Kidney tubule cell (primary cell): Measurements from ENCODE around the gene ASAP2.
A peak's percentile ranks its signal among the peaks of the same experiment; 100 is the strongest.

ENCODE experiments used
- DNase-seq: peaks from one replicate; pipeline ENCODE4 v3.0.0-alpha.2; 2018; ENCODE audit warnings: low spot score

ASAP2 gene

DNA sequence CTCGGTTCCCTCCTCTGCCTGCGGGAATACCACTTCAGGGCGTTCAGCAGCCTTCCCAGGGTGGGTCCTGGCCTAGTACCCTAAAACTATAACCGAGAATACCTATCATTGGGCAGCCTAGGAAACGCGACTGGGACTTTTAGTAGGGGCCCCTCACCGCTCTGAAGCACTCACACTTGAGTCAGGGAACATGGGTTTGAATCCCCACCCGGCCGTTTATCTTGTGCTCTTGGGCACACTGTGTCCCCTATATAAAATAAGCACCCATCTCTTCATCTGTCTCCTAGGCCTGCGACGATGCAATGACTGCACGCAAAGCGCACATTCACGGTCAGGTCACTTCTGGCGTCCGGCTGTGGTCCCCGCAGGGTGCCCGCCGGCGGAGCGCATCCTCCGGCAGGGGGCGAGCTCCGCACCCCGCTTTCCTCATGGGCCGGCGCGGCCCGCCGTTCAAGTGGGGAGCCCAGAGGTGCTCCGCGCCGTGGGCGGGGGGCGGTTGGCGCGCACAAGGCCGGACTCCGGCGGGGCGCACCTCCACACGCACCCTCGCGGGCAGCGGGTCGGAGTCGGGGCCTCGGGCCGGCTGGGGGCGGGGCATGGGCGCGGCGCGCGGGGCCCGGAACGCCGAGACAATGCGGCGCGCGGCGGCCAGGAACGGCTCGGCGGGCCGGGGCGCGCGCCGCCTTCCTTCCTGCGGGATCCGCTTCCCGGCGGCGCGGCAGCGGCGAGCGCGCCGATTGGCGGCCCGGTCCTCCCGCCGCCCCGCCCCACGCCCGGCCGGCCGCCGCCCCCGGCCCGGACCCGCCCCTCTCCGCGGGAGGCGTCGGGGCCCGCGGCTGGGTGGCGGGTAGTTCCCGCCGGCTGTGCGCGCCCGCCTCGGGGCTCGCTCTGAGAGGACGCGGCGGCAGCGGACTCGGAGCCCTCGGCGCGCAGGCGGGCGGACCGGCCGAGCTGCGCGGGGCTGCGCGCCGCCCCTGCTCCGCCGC, at the start of gene ASAP2:
TSS of gene ASAP2 (plus strand) at position 850 of the 986 bp plus-strand sequence. CDS start 293 bp downstream, outside the sequence.
- DNase-seq, result peak; percentile 81

DNA sequence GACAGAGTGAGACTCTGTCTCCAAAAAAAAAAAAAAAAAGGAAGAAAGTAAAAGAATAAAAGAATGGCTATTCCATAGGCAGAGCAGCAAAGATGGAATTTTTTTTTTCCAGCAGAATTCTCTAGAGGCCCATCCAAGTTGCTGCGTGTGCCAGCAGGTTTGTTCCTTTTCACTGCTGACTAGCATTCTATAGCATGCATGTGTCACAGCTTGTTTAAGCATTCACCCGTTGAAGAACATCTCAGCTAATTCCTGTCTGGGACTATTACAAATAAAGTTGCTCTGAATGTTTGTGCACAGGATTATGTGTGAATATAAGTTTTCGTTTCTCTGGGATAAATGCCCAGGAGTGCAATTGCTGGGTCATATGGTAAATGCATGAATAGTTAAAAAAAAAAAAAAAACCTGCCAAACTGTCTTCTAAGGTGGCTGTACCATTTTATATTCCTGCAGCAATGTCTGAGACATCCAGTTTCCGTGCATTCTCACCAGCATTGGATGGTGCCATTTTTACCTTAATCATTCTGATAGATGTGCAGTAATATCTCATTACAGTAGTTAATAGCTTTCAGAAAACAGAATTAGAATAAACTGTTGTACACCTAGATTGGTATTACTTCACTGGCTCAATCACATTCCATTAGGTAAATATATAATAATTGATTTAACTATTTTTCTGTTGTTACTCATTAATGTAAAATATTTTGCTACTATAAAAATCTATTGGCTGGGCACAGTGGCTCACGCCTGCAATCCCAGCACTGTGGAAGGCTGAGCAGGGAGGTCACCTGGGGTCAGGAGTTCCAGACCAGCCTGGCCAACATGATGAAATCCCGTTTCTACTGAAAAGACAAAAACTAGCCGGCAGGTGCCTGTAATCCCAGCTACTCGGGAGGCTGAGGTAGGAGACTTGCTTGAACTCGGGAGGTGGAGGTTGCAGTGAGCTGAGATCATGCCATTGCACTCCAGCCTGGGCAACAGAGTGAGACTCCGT, 47.5 kb upstream of the ASAP2 start:
- no peak for DNase-seq

DNA sequence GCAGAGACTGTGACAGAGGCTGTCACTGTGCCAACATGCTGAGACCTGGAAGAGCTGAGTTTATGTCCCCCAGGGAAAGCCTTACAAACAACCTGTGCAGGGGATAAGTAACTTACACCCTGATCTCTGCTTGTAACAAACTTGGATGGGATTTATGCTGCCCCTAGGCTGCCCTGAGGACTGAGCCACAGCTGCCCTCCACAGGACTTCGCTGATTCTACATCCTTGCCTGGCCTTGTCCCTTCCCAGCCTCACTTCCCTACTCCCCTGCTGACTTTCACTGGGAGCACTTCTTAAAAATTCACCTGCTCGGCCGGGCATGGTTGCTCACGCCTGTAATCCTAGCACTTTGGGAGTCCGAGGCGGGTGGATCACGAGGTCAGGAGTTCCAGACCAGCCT, 45.9 kb upstream of the ASAP2 start:
- DNase-seq, result no peak

DNA sequence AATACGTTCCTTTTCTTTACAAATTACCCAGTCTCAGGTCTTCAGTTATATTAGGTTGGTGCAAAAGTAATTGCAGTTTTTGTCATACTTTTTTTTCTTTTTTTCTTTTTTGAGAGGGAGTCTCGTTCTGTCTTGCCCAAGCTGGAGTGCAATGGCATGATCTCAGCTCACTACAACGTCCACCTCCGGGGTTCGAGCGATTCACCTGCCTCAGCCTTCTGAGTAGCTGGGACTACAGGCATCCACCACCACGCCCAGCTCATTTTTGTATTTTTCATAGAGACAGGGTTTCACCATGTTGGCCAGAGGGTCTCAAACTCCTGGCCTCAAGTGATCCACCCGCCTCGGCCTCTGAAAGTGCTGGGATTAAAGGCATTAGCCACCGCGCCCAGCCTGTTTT, 43.8 kb upstream of the ASAP2 start:
- no peak for DNase-seq

DNA sequence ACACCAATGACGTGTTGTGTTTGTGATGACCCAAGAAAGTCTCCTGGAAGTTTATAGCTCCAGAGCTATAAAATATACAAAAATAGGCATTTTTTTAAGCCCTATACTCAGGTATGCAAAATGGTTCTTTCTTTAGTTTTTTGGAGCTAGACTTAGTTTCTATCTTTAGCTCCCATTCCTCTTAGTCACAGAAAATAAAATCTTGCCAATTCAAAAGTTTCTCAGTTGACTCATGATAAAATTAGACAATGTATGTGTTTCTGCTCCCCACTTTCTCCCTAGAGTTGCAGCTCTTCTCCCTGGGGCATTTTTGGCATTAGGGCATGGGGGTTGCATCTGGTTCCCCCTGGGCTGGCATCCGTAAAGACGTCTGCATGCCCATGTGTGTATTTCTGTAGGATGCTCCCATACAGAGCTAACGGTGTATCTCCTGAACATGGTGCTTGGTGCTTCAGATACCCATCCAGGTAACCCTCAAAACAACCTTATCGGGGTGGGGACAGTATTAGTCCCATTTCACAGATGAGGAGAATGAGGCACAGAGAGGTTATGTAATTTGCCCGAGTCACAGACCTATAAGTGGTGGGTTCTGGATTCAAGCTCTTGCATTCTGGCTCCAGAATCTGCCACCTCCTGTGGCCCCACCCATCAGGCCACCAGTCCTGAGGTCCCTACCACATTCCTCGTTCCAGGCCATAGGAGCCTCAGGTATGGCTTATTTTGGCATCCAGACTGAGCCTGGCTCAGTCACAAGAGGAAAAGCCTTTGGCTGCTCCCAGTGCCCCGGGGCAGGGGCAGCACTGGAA, 43.1 kb upstream of the ASAP2 start:
- peak; percentile 76 for DNase-seq

DNA sequence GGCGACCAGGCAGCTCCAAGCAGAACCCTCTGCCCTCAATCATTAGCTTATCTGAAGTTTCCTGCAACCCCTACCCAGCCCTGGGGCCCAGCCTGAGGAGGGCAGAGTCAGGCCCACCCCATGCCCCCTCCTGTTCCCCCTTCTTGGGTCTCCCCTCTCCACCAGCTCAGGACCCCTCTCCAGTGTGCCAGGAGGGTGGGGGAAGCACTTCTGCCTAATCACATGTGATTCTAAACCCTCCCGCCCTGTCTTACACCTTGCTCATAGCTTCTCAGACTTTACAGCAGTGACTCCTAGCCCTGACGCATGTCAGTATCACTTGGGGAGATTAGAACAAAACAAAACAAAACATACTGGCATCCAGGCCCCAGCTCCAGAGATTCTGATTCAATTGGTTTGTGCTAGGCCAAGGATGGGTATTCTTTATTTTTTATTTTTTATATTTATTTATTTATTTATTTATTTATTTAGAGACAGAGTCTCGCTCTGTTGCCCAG, 42.5 kb upstream of the ASAP2 start:
- peak; percentile 68 for DNase-seq

DNA sequence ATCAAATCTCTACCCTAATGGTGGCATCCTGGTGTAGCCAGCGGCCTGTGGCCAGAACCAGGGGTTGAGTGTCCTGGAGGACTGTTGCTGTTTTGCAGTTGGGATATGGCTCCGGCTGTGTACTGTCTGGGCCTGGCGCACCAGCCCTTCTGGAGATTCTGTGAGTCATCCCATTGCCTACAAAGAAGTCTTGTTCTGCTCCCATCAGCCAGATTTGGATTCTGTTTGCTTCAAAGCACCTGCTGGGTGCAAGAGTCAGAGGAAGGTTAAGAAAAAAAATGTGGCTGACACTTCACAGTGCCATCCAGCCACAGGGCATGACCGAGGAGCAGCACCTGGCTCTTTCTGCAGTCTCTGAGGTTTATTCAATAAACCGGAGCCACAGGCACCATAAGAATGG, 41.0 kb upstream of the ASAP2 start:
- DNase-seq, result peak; percentile 70

DNA sequence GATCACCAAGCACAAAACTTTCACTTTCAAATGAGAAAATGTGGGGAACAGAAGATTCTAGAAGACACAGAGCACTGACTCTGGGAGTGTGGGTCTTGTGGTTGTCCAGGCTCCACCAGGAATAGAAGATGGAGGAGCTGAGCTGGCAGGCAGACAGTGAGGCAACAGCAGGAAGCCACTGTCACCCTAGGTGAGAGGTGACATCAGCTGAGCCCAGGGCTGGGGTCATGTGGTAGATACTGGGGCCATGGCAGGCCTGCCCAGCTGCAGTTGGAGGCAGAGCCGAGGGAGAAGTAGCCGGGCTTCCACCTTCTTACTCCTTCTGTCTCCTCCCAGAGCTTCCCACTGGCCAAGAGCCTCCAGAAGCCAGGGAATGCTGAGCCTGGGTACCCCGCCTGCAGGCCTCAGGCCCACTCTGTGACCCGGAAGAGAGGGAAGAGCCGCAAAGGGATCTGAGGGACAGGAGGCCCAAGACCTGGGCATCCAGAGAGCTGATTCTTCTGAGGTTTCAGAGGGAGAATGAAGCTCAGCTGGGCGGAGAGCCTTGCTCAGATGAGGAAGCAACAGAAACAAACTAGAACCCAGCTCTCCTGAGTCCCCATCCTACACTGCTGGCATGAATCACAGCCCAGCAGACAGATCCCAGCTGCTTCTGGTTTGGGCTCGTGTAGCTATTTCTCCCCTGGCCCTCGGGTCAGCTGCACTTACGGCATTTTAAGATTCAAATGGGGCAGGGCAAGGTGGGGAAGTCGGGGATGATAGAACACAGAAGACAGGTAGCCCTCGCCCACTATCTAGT, 39.8 kb upstream of the ASAP2 start:
- DNase-seq, result no peak

DNA sequence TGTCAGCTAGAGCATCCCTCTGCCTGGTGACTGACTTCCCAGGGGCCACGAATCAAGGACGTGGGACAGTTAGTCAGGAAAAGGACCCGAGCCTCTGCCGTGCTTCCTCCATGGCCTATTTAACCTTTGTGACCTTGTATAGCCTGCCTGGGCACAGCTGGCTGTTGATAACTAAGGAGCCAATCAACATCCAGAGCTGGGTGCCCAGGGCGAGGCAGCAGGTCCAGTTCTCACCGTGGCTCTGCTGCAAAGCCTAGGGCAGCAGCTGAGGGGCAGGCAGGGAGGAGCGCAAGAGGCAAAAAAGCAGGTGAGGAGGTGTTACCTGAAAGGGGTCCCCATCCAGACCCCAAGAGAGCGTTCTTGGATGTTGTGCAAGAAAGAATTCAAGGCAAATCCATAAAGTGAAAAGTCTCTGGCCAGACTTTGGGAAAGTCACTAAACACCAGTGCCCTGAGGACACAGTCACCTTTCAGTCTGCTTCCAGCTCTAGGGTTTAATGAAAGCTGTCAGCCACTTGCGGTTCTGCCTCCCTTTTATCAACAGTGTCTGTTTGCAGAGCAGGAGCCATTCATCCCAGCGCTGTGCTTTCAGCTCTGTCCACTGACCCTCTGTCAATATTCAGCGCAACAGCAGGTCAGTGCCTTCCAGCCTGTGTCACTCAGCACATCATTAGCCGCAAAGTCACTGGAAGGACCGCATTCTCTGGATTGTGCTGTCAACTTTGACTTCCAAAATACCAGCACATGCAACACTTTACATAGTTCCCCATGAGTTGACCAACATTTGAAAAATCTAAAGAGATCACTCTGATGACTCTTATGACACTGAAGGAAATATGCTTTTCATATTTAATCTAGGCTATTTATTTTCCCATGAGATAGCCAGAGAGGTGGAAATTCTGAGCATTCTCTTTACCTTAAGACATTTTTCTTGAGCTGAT, 38.6 kb upstream of the ASAP2 start:
- DNase-seq, result no peak

DNA sequence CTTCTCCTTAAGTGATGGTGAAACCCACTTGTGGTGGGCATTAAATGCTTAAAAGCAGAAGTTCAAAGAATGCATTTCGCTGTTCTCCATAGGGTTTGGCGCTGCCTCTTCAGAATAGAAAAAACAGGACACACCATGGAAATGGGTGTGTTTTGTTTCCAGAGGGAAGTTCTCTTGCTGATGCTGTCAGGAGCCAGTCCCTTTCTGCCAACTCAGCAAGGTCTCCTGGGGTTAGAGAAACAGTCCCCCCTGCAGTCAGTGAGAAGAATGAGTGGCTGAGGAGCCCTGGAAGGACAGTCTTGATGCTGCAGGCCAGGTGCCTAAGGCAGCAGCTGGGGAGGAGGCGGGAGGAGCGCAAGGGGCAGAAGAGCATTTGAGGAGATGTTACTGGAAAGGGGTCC, 37.8 kb upstream of the ASAP2 start:
- no peak for DNase-seq

DNA sequence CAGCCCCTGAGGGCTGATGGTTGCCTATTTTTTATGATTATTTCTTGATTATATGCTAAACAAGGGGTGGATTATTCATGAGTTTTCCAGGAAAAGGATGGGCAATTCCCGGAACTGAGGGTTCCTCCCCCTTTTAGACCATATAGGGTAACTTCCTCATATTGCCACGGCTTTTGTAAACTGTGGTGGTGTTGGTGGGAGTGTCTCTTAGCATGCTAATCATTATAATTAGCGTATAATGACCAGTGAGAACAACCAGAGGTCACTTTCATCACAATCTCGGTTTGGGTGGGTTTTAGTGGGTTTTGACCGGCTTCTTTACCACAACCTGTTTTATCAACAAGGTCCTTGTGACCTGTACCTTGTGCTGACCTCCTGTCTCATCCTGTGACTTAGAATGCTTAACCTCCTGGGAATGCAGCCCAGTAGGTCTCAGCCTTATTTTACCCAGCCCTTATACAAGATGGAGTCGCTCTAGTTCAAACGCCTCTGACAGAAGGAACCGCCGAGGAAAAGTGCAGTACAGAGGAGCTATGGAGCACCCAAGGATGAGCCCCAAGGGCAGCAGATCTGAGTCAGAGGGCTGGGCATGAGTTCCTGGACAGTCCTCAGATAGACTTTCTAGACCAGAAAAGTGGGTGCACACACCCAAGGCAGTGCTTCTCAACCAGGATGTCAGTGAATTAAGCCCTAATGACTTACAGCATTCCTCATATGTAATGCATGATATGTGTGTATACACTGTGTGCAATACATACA, 37.1 kb upstream of the ASAP2 start:
- no peak for DNase-seq

DNA sequence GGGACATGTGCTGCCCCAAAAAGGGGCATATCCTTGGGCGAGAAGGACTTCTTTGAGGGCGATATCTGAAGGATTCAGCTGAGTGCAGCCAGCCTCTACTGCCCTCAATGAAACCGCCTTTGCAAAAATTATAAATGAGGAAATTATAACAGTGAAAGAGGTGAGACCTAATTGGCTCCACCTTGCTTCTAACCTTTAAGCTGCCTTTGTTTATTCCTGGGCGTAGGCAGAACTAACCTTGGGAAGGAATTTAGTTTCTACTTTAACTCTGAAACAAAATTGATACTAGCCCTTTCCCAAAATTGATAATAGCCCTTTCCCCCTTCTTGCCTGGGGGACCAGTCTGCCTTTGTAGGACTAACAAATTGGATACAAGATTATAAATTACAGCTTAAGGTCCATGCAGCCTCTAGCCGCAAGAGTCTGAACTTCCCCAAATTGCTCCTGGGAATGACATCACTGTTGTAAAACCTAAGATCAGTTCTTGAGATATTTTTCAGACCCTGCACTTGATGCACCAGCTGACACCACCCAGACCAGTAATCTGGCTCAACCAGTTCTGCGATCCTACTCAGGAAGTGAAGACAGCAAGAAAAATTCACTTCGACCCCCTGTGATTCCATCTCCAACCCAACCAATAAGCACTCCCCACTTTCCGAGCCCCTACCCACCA, 36.0 kb upstream of the ASAP2 start:
- peak; percentile 47 for DNase-seq

DNA sequence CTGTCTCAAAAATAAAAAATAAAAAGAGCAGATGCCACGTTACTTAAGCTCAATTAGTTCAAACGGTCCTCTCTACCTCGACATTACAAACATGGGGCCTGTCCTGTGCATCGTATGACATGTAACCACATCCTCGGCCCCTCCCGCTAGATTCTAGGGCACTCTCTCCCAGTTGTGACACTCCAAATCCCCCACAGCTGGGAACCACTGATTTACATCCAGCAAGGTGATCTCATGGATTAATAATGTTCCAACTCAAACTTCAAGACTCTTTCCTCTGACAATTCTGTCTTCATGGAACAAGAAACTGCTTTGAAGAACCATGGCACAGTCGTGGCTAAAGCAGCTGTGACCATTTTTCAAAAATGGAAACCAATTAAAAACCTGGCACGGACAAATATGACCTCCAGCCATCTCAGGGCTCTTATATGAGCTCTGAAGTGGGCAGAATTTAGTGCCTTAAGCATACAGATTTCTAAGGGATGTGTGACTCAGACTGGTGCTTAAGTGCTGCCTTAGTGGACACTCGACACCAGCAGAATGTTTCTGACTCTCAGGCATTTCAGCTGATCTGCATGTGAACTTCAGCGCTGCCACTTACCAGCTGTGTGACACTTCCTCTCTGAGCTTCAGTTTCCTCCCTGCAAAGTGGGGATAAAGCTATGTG, 31.7 kb upstream of the ASAP2 start:
- peak; percentile 88 for DNase-seq

DNA sequence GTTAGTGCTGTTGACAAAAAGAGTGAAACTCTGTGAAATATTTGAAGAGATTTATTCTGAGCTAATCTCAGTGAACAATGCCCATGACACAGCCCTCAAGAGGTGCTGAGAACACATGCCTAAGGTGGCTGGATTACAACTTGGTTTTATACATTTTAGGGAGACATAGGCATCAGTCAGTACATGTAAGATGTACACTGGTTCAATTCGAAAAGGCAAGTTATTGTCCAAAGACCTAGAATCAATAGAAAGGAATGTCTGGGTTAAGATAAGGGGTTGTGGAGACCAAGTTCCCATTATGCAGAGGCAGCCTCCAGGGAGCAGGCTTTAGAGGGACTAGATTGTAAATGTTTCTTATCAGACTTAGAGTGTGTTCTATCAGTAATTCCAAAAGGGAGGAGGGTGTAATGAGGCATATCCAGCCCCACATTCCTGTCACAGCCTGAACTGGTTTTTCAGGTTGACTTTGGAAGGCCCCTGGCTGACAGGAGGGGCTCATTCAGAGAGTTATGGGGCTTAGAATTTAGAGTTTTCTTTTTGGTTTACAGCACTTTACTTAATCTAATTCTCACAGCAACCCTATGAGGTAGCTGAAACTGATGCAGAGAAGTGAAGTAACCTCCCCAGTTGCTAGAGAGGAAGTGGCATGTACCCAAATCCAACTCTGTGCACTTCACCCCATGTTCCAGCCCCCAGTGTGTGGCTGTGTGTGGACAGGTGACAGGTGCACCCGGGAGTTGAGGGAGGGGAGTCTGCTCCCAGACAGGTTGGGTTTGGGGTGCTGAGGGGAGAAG, 28.3 kb upstream of the ASAP2 start:
- DNase-seq, result peak; percentile 70

DNA sequence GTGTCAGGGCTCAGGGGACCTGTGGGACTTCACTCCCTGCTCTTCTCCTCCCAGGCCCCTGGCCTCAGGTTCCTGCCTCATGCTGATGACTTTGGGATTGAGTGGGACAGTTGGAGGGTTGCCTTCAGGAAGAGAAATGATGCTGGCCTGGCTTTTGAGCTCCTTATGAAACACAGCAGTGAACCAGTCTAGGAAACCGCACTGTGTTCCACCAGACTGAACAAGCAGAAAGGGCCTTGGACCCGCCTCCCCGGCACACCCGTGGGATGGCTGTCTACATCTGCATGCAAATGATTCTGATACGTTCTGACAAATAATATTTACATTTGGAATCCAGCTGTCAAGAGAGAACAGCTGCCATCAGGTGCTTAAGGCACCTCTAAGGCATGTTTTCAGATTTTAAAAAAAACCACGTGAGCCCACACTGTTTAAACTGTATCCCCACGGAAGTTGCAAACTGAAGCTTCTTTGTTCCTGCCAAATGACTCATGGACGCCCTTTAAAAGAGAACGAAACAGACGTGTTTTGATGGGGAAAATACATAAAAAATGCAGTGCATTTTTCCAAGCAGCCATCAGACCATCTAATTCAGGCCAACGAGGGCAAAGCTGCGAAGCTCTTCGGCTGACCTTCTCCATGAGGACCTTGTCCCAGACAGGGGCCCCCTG, 27.6 kb upstream of the ASAP2 start:
- peak; percentile 91 for DNase-seq

DNA sequence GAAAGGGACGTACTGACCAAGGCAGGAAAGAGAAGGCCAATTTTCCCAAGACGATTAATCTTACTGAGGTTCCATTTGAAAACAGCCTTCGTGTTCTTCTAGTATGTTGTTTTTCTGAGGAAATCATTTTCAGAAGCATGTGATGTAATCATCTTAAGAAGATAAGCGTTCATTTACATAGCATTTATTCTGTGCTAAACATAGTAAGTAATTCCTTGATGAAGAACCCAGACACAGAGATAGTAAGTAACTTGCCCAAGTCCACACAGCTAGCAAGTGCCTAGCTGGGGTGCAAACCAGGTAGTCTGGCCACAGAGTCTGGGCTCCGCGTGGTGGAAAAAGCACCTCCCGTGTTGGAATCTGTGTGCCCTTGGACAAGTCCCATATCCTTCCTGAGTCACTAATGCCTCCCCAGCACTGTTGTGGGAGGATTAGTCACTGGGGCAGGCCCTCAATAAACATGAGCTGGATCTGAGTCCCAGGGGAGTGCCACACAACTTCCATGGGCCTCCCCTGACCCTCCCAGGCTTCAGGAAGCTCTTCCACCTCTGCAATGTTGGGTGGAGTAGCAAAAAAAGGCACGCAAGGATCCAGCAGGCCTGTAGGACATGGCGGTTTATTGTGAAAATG, 26.9 kb upstream of the ASAP2 start:
- peak; percentile 92 for DNase-seq
